ENCODE data around the gene RAB3D. TPM values are rescaled to one million over a fixed set of nuclear protein-coding genes. Genes with fewer than 3 reads are reported as not detected.
"Not testable (repeated sequence)": the region's sequence is repeated elsewhere in the genome, so short reads cannot be mapped to it uniquely, and the experiment has no call there.

Gene RAB3D
- total RNA-seq, 1 donor from 2014 or later: 45.3 TPM

DNA sequence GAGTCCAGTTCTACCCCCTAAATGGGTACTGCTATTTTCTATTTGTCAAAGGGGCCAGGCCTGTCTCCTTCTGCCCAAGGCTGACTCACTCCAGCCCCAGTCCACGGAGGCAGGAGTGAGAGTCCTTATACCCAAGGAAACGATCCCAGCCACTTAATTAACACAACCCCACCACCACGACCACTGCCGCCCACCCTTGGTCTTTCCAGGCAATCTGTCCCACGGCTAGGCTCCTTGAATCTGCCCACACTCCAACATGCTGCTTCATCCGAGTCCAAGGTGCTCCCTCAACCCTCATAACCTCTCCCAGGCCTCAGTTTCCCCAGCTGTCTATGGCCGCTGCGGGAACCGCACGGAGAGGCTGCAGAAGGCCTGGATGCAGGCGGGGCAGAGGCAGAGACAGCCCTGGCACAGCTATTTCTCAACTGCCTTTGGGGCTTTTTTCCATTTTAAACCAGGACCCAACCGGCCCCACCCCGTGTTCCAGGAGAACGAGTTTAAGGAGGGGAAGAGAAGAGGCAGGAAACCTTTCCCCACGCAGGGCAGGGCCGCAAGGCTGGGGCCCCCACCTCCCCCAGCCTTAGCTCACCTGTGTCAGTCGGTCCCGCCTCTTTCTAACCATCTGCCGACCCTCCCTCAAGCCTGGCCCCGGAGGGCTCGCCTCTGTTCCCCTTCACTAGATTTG lies 746 bp downstream of the RAB3D start:
- Mint-ChIP-seq H3K27ac (peak overlapping the region; percentile 70), H3K9me3 (no peaks in the 10 kb centered on the region), H3K4me1 (ENCODE audit: unreplicated experiment) (peaks cover 5% of the 10 kb centered on the region), H3K36me3 (peaks cover 19% of the 10 kb centered on the region), H3K4me3 (peak overlapping the region; percentile 86), H3K27me3 (no peaks in the 10 kb centered on the region)
- DNase-seq (ENCODE audit: extremely low spot score, unreplicated experiment): no peak
- TF ChIP-seq, protein P1, sequence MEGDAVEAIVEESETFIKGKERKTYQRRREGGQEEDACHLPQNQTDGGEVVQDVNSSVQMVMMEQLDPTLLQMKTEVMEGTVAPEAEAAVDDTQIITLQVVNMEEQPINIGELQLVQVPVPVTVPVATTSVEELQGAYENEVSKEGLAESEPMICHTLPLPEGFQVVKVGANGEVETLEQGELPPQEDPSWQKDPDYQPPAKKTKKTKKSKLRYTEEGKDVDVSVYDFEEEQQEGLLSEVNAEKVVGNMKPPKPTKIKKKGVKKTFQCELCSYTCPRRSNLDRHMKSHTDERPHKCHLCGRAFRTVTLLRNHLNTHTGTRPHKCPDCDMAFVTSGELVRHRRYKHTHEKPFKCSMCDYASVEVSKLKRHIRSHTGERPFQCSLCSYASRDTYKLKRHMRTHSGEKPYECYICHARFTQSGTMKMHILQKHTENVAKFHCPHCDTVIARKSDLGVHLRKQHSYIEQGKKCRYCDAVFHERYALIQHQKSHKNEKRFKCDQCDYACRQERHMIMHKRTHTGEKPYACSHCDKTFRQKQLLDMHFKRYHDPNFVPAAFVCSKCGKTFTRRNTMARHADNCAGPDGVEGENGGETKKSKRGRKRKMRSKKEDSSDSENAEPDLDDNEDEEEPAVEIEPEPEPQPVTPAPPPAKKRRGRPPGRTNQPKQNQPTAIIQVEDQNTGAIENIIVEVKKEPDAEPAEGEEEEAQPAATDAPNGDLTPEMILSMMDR (conservative IDR thresholded peaks at IDR 0.05): no peak

DNA sequence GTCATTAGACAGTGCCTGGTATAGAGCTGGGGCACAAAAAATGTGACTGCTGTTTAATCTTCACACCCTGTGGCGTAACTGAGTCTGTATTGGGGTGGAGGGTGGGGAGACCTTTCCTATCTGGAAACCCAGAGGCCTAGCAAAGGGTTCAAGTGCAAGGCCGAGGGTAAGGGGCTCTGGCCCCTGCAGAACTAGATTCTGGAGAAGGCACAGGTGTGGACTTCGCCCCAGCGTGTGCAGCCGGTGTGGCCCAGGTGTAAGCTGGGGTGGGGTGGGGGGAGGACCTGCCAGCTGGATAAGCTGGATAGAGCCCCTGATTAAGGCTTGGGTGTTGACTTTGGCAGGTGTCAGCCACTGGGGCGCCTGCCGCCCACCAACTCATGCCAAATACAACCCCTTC lies 1.3 kb downstream of the RAB3D start:
- H3K27me3 Mint-ChIP-seq: no peaks in the 10 kb centered on the region
- no peak for DNase-seq (ENCODE audit: extremely low spot score, unreplicated experiment)
- H3K27ac Mint-ChIP-seq: no peak overlapping the region
- H3K4me3 Mint-ChIP-seq: peak overlapping the region; percentile 23
- TF ChIP-seq, protein P1 (conservative IDR thresholded peaks at IDR 0.05): no peak
- H3K4me1 Mint-ChIP-seq (ENCODE audit: unreplicated experiment): peaks cover 5% of the 10 kb centered on the region
- H3K36me3 Mint-ChIP-seq: peaks cover 19% of the 10 kb centered on the region
- H3K9me3 Mint-ChIP-seq: no peaks in the 10 kb centered on the region

DNA sequence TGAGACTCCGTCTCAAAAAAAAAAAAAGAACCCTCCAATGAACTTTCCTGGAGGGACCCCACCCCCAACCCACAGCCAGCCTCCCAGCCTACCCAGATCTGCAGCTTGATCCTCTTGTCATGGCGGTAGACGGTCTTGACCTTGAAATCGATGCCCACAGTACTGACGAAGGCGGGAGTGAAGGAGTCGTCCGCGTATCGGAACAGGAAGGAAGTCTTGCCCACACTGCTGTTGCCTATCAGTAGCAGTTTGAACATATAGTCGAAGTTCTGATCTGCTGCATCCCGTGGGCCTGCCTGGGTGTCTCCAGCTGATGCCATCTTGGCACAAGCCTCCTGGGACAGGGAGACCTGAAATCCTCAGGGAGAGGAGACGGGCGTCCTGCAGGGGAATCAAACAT lies 2.4 kb downstream of the RAB3D start:
- TF ChIP-seq, protein P1 (conservative IDR thresholded peaks at IDR 0.05): no peak
- Mint-ChIP-seq H3K36me3 (peaks cover 19% of the 10 kb centered on the region), H3K4me3 (no peak overlapping the region), H3K27me3 (no peaks in the 10 kb centered on the region), H3K9me3 (no peaks in the 10 kb centered on the region), H3K27ac (no peak overlapping the region), H3K4me1 (ENCODE audit: unreplicated experiment) (peaks cover 5% of the 10 kb centered on the region)
- no peak for DNase-seq (ENCODE audit: extremely low spot score, unreplicated experiment)

DNA sequence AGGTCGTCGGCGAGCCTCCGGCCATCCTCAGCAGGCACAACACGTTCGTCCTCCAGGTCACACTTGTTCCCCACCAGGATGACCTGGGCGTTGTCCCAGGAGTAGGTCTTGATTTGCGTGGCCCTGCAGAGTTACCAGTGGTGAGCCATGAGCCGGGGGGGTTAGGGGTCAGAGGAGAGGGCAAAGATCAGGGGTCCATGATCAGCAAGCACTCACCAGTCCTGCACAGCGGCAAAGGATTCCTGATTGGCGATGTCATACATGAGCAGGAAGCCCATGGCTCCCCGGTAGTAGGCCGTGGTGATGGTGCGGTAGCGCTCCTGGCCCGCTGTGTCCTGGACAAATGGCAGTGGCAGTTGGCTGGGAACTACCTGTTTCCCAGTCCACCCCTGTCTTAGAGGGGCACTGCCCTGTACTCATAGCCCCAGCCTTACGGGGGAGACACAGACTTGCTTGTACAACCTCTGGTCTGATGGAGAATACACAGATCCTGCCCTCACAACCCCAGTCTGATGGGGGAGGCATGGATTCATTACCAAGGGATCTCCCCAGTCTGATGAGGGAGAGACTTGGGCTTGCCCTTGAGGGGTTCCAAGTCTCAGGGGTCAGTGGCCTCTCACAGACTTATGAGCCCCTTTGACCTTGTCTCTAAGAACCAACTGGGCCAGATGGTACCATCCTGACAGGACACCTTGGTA lies 3.9 kb downstream of the RAB3D start:
- Mint-ChIP-seq H3K4me1 (ENCODE audit: unreplicated experiment) (peaks cover 5% of the 10 kb centered on the region), H3K4me3 (no peak overlapping the region), H3K27ac (no peak overlapping the region), H3K36me3 (peaks cover 22% of the 10 kb centered on the region), H3K9me3 (no peaks in the 10 kb centered on the region), H3K27me3 (no peaks in the 10 kb centered on the region)
- TF ChIP-seq, protein P1 (conservative IDR thresholded peaks at IDR 0.05): no peak
- DNase-seq (ENCODE audit: extremely low spot score, unreplicated experiment): no peak

DNA sequence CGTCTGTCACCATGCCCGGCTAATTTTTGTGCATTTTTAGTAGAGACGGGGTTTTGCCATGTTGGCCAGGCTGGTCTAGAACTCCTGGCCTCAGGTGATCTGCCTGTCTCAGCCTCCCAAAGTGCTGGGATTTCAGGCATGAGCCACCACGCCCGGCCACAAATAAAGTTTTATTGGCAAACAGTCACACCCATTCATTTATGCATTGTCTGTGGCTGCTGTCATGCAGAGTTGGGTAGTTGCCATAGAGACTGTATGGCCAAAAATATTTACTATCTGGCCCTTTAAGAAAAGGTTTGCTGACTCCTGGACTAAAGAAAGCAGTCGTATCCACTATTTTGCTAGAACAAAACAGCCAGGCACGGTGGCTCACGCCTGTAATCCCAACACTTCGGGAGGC lies 5.6 kb downstream of the RAB3D start:
- H3K4me3 Mint-ChIP-seq; H3K27ac Mint-ChIP-seq; DNase-seq (ENCODE audit: extremely low spot score, unreplicated experiment); H3K4me1 Mint-ChIP-seq (ENCODE audit: unreplicated experiment); H3K27me3 Mint-ChIP-seq; H3K9me3 Mint-ChIP-seq: not testable (repeated sequence)
- peaks cover 22% of the 10 kb centered on the region for H3K36me3 Mint-ChIP-seq

DNA sequence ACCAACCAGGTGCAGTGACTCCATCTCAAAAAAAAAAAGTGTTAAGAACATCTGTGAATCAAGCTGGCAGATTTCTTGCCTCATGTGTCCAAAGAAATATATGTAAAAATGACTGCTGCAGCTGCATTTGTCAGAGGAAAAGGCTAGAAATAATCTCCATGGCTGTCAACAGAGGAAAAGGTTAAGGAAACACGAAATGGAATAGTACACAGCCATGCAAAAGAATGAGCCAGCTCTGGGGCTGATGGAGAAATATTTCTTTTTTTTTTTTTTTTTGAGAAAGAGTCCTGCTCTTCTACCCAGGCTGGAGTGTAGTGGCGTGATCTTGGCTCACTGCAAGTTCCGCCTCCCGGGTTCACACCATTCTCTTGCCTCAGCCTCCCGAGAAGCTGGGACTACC lies 6.6 kb downstream of the RAB3D start:
- Mint-ChIP-seq H3K4me3 (no peak overlapping the region), H3K9me3 (no peaks in the 10 kb centered on the region), H3K27ac (no peak overlapping the region), H3K27me3 (no peaks in the 10 kb centered on the region), H3K4me1 (ENCODE audit: unreplicated experiment) (no peaks in the 10 kb centered on the region), H3K36me3 (peaks cover 22% of the 10 kb centered on the region)
- TF ChIP-seq, protein P1 (conservative IDR thresholded peaks at IDR 0.05): no peak
- no peak for DNase-seq (ENCODE audit: extremely low spot score, unreplicated experiment)
